Activated naive CD4-positive, alpha-beta T cell treated with Interleukin-2 at 50 U/mL for 16 hours (primary cell): Measurements from ENCODE around the gene UPB1.
A peak's percentile ranks its signal among the peaks of the same experiment; 100 is the strongest.
"Not testable (repeated sequence)": the region's sequence is repeated elsewhere in the genome, so short reads cannot be mapped to it uniquely, and the experiment has no call there.

ENCODE experiments used
- DNase-seq: peaks from one replicate; pipeline ENCODE4 v3.0.0-alpha.2; 2020

Gene UPB1

DNA sequence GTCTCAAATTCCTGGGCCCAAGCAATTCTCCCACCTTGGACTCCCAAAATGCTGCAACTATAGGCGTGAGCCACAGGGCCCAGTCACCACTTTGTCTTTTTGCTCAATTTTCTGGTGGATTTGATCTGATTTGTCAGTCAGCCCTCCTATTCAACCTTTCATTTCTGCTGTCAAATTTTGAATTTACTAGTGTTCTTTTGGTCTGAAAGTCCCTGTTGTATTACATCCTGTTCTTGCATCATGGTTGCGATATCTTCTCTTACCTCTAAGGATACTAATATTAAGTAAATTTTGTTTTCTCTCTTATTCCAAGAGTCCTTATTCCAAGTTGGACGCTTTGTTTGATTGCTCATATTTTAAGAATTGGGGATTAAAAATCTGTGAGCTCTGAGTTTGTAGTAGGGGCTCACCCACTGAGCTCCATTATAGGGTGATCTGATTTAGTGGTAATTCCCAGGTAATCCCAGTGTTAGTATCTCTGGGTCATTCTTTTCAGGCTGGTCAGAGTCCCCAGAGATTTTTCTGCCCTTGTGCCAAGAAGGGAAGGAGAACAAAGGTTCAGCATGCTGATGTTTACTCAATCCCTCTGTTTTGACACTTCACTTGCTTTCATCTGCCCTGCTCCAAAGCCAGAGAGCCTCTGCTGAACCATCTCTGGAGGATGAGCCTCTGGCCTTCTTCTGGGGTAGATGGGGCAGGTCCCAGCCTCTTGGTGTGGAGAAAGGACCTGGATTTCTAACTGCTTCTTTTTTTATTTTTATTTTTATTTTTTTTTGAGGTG is 10.0 kb downstream of the UPB1 start:
- no peak for DNase-seq

DNA sequence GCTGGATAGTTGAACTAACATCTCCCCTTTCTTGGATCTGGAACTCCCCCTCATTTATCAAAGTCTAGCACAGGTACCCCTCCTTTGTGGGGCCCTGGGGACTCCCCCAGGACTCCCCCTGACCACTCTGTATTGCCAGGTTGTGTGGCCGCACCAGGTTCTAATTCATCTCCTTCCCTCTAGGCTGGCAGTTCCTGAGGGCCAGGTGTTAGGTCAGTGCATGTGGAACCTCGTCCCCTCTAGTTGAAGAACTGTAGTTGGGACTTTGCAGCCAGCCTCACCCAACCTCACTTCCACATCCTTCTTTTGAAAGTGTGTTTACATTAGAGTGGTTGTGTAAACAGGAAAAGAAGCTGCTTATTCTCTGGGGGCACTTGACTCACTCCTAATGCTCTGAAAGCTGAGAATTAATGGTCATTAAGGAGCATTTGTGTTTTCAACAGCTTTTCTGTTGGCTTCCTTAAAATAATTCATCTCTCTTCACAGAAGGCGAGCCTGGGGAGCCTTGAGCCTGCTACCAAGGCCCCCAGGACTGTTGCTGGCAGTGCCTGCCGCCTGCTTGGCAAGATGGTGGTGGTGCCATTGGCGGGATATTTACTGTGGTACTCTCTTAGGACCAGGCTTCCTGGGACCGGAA is 11.8 kb downstream of the UPB1 start:
- no peak for DNase-seq

DNA sequence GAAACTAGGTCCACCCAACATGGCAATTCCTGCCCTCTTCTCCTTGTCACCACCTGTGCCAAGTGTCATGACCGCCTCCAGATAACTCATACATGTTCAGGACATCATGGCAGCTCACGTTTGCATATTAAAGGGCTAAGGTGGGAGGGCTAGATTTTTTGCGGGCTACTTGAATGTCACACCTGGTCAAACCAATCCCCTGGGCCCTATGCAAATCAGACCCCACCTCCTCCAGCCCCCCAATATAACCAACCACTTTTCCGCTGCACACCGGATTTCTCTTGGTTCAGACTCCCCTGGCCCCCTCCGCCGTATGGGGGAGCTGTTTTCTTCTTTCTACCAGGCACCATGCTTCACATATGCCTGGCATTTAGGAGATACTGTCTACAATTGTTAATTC is 12.6 kb downstream of the UPB1 start:
- no peak for DNase-seq

DNA sequence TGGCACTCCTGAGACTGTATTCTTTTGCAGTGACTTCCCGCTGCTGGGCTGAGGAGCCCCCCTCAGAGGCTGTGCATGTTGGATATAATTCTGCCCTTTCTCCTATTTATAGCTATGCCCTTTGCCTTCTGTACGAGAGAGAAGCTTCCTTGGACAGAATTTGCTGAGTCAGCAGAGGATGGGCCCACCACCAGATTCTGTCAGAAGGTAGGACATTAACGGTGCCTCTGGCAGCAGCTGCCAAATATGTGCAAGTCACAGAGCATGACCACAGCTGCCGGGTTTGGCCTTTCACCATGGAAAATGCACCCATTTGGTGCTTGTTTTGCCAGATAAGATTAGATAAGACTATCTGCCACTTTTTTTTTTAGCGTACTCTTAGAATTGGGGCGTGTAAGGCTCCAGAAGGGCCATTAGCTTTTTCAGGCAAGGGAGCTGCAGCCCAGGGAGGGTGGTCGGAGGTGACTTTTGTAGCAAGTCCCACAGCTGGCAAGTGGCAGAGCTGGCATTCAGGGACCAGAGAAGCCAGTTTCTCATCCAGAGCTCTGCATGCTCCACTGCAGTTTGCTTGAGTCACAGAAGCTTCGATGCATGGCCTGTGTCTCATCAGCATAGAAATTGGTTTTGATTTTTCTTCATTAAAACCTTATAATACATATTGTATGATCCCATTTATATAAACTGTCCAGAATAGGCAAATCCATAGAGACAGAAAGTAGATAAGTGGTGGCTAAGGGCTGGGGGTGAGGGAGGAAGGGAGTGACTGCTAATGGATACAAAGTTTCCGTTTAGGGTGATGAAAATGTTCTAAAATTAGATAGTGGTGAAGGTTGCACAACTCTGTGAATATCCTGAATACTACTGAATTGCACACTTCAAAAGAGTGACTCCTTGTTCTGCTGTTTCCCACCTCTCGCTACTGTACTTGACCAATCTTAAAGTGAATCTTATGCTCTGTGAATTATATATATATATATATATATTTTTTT is 15.8 kb downstream of the UPB1 start:
- DNase-seq: no peak

DNA sequence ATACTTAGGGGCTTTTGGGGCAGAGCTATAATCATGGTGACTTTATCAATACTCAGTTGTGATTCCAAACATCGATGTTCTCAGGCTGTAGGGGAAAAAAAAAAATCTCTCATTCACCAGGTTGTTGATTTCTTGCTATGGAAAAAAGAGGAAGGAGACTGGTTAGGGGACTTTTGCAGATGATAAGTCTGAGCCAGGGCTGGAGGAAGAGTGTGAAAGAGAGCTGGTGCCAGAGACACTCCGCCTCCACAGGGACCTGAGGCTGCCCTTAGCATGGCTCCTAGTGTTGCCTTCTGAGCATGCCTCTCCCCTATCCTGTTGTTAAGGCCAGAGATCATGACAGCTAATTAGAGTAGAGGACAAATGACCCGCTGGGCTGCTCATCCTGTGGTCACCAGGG is 16.9 kb downstream of the UPB1 start:
- no peak for DNase-seq

DNA sequence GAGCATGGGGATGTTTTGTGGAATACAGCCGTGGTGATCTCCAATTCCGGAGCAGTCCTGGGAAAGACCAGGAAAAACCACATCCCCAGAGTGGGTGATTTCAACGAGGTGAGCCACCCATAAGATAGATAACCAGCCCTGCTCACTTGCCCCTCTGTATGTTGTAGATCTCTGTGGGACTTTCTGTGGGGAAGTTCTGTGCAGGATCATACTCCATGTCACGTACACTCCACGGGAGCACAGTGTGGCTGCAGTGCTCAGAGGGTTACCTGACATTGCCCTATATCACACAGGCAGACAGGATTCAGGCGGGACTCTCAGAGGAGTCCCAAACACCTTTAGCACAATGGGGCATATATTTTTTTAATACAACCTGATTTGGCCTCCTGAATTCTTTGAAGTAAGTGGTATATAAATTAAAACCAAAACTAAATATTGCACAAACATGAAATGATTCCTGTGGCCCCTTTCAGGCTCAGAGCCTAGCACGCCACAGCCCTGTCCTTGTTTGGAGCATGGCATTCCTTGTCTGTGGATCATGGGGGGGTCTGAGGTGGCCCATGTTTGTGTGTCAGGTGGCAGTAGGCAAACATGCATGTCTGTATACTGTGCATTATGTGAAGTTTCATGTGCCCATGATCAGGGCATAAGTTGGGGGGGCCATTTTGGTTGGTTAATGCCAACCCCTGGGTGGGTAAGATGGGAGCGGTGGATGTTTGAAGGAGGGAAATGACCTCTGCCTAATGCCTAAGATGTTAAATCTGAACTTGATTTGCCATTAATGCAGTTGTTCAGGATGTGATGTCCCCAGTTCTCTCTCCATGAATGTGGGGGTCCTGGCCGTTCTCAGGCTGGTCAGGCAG is 18.5 kb downstream of the UPB1 start:
- no peak for DNase-seq

DNA sequence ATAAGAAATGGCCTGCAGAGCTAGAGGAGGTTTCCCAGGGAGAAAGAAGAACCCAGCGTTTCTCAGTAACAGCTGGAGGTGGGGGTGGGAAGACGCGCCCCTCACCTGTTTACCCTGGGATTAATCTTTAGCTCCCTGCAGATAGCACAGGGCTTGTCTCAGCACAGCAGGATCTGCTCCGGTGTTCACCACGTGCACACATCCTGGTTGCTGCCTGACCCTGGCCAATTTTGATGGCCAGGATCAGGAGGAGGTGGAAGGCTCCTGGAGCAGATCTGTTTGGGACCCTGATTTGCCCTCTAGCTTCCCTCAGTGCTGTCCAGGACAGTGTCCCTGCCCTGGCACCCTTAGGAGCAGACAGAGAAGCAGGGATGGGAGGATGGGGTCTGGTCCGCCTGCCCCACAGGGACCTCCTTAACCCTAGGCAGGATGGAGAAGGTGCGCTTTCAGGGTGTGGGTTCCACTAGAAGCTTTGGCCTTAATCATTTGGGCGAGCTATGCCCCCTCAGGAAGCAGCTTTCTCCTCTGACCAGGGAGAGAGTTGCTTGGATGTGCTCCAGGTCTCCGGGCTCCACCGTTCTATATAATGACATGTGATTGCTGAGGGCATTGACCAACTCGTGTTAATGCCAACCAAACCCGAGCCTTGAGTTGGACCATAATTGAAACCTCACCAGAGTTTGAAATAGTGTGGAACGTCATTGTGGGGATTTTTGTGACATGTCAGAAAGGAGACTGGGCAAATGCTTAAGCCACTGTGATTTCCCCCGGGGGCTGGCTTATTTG is 19.3 kb downstream of the UPB1 start:
- DNase-seq: no peak

DNA sequence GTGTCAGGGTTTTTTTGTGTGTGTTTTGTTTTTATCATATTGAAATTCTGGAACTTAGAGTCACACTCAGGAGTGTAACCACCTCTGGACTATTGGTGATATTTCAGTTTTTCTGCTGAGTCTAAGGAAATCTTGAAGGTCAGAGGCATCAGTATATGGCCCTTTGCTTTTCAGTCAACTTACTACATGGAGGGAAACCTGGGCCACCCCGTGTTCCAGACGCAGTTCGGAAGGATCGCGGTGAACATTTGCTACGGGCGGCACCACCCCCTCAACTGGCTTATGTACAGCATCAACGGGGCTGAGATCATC is 19.9 kb downstream of the UPB1 start:
- DNase-seq: no peak

DNA sequence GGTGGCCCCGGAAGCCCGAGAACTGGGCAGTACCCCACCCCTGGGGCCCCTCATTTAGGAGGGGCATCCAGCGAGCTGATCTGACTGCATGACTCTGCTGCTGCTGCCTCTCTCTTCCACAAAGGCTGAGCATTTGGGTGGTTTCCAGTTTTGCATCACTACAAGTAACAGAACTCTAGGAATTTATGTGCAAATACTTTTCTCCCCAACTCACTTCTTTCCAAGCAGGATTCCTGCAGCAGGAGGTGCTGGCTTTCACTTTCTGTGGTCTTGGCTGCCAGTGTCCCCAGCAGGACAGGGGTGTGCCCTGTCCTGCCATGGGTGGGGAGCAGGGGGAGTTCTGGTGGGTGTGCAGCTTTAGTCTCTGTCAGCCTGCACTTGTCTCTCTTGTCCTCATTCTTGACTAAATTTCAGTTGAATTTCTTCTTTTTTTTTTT is 21.2 kb downstream of the UPB1 start:
- no peak for DNase-seq

DNA sequence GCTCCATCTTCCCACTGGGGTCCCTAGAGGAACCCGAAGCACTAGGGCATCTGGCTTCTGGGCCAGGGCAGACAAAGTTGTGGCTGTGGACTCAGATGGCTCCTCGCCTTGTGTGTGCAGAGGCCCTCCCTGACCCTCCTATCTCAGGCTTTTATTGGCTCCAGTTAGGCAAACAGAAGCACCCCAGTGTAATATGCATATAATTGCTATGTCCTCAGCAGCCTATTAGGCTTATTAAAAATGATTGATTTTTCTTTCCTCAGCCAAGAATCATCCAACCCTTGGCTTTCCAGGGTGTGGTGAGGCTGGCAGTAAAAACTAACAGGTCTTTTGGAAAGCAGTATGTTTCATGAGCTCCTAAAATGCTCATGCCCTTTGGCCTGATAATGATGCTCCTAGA is 22.3 kb downstream of the UPB1 start:
- no peak for DNase-seq

DNA sequence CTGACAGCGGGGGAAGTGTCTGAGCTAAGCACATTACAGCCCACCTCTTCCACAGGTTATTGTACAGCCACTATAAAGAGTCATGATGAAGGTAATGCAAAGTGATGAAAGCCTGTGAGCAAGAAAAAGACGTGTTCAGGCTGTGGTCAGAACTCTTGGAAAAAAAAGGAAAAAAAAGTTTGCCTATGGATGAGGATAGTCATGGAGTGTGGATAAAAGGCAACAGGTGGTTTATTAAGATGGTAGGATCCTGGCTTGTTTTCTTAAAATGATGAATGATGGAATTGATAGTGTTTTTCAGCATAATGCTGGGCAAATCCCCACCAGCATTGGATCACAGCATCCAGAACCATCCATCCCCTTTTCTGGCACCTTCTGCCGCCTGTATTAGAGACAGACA is 23.1 kb downstream of the UPB1 start:
- DNase-seq: no peak

DNA sequence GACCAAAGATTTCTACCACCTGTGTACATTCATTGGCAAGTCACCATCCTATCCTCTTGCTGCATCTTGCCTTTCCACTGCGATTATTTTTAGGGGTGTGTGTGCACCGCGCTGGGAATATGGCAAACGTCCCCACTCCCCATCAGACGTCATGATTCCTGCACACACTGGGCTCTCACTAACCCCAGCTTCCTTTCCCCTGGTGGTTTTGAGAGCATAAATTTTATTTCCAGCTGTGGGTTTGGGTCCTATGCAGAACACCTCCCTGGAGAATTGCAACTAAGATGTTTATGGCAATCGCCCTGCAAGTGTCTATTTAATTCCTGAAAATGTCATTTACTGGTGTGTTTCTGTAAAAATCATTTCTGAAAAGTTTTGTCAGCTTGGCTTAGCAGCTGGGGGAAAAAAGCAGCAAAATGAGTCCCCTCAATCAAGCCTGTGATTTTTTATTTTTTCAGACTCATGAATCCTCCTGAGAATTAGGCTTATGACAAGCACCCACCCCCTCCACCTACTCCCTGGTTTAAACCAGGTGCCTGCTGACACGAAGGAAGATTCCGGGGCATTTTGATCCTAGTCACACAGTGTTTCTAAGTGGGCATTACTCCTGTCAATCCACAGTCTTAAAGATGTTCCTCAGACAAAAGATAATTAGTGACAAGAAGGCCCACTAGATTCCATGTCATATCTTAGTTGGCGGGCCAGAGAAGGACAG is 23.8 kb downstream of the UPB1 start:
- DNase-seq: no peak

DNA sequence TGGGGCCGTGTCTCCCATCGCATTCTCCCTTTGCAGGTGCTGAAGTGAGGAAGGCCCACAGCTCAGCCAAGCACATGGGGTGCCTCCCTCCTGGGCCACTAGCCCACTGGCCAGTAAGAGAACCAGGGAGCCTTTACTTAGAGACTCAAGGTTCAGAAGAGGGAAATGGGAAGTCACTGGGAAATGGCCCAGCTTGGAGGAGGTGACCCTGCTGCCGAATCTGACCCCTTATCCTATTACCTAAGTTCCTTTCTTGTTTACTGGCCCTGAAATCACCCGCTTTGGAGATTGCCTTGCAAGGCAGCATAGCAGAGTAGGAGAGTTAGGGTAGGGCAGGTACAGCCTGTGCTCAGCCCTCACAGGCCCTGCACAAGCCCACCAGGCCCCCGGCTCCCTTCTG is 24.4 kb downstream of the UPB1 start:
- no peak for DNase-seq

DNA sequence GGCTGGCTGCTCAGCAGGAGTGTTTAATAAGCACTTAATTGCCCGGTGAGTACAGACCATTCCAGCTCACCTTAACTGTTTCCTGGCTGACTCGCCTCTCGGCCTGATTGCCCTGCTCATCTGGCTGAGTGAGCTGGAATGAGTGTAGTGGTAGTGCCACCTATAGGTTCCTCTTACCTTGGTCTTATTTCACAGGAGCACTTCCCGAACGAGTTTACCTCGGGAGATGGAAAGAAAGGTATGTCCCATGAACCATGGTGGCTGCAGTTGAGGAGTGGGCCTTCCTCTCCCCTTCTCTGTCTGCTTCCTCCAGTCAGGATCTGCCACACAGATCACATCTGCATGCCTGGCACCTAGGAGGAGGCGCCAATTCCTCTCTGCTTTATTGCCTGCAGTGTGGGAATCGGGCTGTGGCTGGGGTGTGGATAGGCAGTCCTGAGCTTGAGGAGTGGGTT is 26.7 kb downstream of the UPB1 start:
- DNase-seq: peak; percentile 24

DNA sequence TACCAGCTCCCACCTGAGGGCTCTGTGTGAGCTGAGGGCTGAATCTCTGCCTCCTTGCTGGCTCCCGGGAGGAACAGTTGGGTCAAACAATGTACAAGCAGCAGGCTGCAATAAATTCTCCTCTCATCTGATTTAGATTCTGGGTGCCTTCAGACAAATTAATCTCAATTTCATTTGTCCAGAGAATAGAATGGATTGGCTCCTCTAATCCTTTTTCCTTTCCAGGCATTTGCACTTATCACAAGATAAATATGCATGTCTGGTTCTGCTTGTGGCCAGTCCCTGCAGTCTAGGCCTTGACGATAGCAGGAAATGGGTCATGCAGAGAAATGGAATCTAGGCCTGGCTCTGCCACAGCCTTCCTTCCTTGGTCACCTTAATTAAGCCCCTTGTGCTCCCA is 28.7 kb downstream of the UPB1 start:
- no peak for DNase-seq

DNA sequence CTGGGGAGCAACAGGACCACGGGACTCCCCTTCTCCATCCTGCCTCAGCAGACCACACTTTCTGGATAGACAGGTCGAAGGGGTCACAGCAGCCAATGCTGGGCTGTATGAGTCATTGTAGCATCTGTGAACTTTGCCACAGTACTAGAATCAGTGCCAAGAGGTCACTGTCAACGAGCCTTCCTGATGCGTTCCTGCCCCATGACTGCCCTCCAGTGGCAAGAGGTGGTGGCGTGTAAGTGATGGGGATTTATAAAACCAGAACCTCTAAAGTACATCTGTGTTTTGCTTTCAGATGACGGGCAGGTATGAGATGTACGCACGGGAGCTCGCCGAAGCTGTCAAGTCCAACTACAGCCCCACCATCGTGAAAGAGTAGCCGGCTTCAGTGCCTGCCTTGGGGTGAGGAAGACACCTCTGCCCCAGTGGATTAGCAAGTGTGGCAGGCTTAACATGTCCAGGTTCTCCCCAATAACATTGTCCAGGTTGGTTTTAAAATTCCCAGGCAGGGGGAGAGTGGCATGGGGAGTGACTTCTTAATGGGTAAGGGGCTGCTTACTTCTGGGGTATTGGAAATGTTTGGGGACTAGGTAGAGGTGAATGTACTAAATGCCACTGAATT is 30.4 kb downstream of the UPB1 start:
- DNase-seq: peak; percentile 81

DNA sequence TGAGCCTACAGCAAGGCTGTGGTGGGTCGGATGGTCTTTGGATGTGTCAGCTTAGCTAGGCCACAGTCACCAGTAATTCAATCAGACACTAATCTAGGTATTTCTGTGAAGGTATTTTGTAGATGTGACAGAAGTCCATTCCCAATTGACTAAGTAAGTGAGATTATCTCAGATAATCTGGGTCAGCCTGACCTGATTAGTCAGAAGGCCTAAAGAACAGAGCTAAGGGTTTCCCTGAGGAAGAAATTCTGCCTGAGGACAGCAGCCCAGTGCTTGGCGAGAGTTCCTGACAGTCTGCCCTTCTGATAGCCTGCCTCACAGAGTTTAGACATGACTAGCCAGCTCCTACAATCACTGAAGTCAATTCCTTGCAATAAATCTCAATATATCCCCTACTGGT is 31.1 kb downstream of the UPB1 start:
- DNase-seq: no peak

DNA sequence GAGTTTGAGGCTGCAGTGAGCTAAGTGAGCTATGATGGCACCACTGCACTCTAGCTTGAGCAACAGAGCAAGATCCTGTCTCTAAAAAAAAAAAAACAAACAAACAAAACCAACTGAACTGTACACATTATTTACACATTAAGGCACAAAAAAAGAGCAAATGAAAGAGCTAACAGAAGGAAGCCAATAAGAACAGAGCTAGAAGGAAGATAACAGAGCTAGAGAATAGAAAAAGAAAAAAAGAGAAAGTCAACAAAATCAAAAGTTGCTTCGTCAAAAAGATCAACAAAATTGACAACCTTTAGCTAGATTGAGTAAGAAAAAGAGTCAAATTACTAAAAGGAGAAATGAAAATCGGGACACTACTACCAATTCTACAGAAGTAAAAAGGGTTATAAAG is 34.8 kb downstream of the UPB1 start:
- DNase-seq: no peak

DNA sequence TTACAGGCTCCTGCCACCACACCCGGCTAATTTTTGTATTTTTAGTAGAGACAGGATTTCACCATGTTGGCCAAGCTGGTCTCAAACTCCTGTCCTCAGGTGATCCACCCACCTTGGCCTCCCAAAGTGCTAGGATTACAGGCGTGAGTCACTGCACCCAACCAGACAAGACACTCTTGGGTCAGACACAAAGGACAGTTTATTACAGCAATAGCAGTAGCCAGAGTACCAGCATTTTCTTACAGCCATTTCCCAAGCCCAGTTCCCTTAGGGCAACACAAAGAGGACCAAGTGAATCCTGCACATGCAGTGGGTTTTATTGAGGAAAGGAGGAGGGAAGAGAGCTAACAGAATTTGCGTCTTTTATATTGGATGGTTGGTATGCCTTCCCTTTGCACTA is 35.8 kb downstream of the UPB1 start:
- DNase-seq: not testable (repeated sequence)

DNA sequence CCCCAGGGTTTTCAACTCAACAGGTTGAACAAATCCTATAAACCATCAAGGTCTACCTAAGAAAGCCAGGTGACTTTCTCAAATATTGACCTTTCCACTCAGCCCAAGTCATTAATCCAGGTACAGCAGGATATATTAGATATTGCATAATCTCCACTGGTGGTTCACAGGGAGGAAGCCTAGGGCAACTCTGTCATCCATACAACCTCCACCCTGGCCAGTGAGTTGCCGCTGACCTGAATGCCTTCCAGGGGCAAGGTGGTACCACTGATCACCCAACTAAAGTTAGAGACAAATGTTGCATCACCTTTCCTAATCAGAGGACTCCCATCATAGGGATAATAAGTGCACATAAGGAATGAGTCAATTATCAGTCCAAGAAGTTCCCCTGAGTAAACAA is 36.9 kb downstream of the UPB1 start:
- no peak for DNase-seq

DNA sequence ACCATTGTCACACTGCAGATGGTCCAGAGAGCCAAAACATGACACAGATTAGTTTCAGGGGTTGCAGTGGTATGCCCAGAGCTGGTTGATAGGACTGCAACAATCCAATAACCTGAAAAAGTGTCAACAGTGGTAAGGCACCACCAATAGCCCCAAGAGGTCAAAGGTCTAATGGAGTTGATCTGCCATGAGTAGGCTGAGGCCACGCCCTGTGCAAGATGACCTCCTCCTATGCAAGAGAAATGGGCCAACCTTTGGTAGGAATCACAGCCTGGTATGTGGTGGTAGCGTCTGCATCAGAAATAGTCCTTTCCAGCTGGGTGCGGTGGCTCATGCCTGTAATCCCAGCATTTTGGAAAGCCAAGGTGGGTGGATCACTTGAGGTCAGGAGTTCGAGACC is 40.2 kb downstream of the UPB1 start:
- DNase-seq: no peak
